A549 (cell line): ENCODE results near the gene TBC1D22A.

Experiments
- ATOH8 ChIP-seq: fragments of 250-450 bp; sonication (Bioruptor Pico); IDR thresholded peaks from 2 replicates; pipeline ENCODE4 v1.5.0; 2020; ENCODE audit warnings: low read depth, mild to moderate bottlenecking, moderate library complexity
- CEBPB ChIP-seq, 2 experiments: fragments of >200 bp in 1 of 2; sonication (Bioruptor Twin) in 1 of 2; formaldehyde crosslinking in 1 of 2; IDR thresholded peaks; 2 replicates each; pipeline ENCODE4 v1.6.1; 2012 to 2016
- ESRRA ChIP-seq: fragments of 150-350 bp; IDR thresholded peaks from 2 replicates; pipeline ENCODE4 v1.6.1; 2014; ENCODE audit warnings: mild to moderate bottlenecking, low read length, borderline replicate concordance
- KDM1A ChIP-seq: fragments of 200-600 bp; sonication (generic); IDR thresholded peaks from 2 replicates; pipeline ENCODE4 v1.6.1; 2016; ENCODE audit warnings: low read depth, mild to moderate bottlenecking
- KDM5A ChIP-seq: fragments of 200-600 bp; sonication (generic); IDR thresholded peaks from 2 replicates; pipeline ENCODE4 v1.6.1; 2016; ENCODE audit warnings: antibody characterized with exemption, mild to moderate bottlenecking
- MAZ ChIP-seq: fragments of 150-350 bp; IDR thresholded peaks from 2 replicates; pipeline ENCODE4 v1.6.1; 2014; ENCODE audit warnings: antibody characterized with exemption, low read depth, low read length, borderline replicate concordance
- POLR2A ChIP-seq: IDR thresholded peaks from 2 replicates; pipeline ENCODE4 v1.6.1; 2012; ENCODE audit warnings: mild to moderate bottlenecking, low read length
- SMC3 ChIP-seq: fragments of >200 bp; sonication (Bioruptor Twin); formaldehyde crosslinking; IDR thresholded peaks from 3 replicates; pipeline ENCODE4 v1.6.1; 2018; ENCODE audit warnings: inconsistent platforms
- TF ChIP-seq, protein P1 (sequence below): fragments of >200 bp; sonication (Bioruptor Twin); formaldehyde crosslinking; IDR thresholded peaks from 3 replicates; pipeline ENCODE4 v1.5.1; 2016
- TF ChIP-seq, protein P2 (sequence below): IDR thresholded peaks from 2 replicates; pipeline ENCODE4 v1.6.1; 2012

DNA sequence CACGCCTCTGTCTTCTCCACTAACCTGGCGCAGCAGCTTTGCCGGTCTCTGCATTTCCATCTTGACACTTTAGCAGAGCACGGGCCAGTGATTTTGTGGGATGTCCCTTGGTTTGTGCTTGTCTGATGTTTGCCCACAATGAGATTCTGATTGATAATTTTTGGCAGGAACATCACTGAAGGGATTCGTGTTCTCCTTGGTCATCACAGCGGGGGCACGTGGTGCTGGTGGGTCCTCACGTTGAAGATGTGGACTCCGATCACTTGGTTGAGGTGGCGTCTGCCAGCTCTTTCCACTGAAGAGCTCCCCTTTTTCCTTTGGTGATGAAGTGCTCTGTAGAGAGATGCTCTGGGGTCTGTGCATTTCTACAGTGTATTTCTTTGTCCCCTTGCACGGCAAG lies 37.2 kb downstream of the TBC1D22A start:
- TF ChIP-seq MAZ: no peak
- TF ChIP-seq, protein P1, sequence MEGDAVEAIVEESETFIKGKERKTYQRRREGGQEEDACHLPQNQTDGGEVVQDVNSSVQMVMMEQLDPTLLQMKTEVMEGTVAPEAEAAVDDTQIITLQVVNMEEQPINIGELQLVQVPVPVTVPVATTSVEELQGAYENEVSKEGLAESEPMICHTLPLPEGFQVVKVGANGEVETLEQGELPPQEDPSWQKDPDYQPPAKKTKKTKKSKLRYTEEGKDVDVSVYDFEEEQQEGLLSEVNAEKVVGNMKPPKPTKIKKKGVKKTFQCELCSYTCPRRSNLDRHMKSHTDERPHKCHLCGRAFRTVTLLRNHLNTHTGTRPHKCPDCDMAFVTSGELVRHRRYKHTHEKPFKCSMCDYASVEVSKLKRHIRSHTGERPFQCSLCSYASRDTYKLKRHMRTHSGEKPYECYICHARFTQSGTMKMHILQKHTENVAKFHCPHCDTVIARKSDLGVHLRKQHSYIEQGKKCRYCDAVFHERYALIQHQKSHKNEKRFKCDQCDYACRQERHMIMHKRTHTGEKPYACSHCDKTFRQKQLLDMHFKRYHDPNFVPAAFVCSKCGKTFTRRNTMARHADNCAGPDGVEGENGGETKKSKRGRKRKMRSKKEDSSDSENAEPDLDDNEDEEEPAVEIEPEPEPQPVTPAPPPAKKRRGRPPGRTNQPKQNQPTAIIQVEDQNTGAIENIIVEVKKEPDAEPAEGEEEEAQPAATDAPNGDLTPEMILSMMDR: no peak
- TF ChIP-seq, protein P2, sequence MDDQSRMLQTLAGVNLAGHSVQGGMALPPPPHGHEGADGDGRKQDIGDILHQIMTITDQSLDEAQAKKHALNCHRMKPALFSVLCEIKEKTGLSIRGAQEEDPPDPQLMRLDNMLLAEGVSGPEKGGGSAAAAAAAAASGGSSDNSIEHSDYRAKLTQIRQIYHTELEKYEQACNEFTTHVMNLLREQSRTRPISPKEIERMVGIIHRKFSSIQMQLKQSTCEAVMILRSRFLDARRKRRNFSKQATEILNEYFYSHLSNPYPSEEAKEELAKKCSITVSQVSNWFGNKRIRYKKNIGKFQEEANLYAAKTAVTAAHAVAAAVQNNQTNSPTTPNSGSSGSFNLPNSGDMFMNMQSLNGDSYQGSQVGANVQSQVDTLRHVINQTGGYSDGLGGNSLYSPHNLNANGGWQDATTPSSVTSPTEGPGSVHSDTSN: no peak
- TF ChIP-seq KDM1A: no peak
- no peak for TF ChIP-seq KDM5A
- TF ChIP-seq SMC3: no peak
- TF ChIP-seq CEBPB (IDR thresholded peaks at IDR 0.05): no peak
- TF ChIP-seq ESRRA: no peak
- TF ChIP-seq ATOH8 (CRISPR knock-in tag): no peak
- no peak for TF ChIP-seq POLR2A
